AML-193 (cell line): ENCODE data around the gene PFN2.
A peak's percentile ranks its signal among the peaks of the same experiment; 100 is the strongest.
"Not testable (repeated sequence)": the region's sequence is repeated elsewhere in the genome, so short reads cannot be mapped to it uniquely, and the experiment has no call there.

ENCODE experiments used
- DNase-seq, 2 experiments: peaks; one replicate each; lab custom pipeline; 2025; lab: John Stamatoyannopoulos, UW

PFN2 gene

GRCh38 chr3:149970716-149971402, at the start of gene PFN2:
TSS of gene PFN2 (minus strand) at chr3:149970895. CDS start at chr3:149970856, 39 bp downstream.
- peak; percentile 14 to 18 for DNase-seq

- no peak for DNase-seq
These were observed 45.2 kb upstream of the PFN2 start for GRCh38 chr3:150015901-150016300.

- no peak for DNase-seq
These were observed 44.1 kb upstream of the PFN2 start for GRCh38 chr3:150014782-150015181.

- no peak for DNase-seq
These were observed 43.1 kb upstream of the PFN2 start for GRCh38 chr3:150013801-150014200.

- DNase-seq: no peak
These were observed 36.1 kb upstream of the PFN2 start for GRCh38 chr3:150006794-150007193.

- DNase-seq: no peak
These were observed 34.8 kb upstream of the PFN2 start for GRCh38 chr3:150005243-150006112.

- no peak for DNase-seq
These were observed 29.9 kb upstream of the PFN2 start for GRCh38 chr3:150000641-150001040.

- no peak for DNase-seq
These were observed 28.7 kb upstream of the PFN2 start for GRCh38 chr3:149999421-149999820.

- no peak for DNase-seq
These were observed 28.3 kb upstream of the PFN2 start for GRCh38 chr3:149998946-149999345.

GRCh38 chr3:149992416-149993058, 21.8 kb upstream of the PFN2 start:
- no peak for DNase-seq

- no peak for DNase-seq
These were observed 19.8 kb upstream of the PFN2 start for GRCh38 chr3:149990423-149990948.

GRCh38 chr3:149989307-149989706, 18.6 kb upstream of the PFN2 start:
- no peak for DNase-seq

GRCh38 chr3:149983628-149984027, 12.9 kb upstream of the PFN2 start:
- no peak for DNase-seq

- DNase-seq: not testable (repeated sequence)
These were observed 12.4 kb upstream of the PFN2 start for GRCh38 chr3:149983053-149983452.

GRCh38 chr3:149981979-149982378, 11.3 kb upstream of the PFN2 start:
- not testable (repeated sequence) for DNase-seq

GRCh38 chr3:149977386-149977785, 6.7 kb upstream of the PFN2 start:
- no peak for DNase-seq

GRCh38 chr3:149975919-149976318, 5.2 kb upstream of the PFN2 start:
- DNase-seq: no peak

GRCh38 chr3:149971403-149972075, 844 bp upstream of the PFN2 start:
- no peak for DNase-seq

- no peak for DNase-seq
These were observed 567 bp downstream of the PFN2 start for GRCh38 chr3:149969940-149970715.

GRCh38 chr3:149969110-149969939, 1.4 kb downstream of the PFN2 start:
- DNase-seq: no peak
